Right forelimb (tissue), 1 donor: ENCODE measurements around the gene NUDT8.
"Not testable (repeated sequence)": the region's sequence is repeated elsewhere in the genome, so short reads cannot be mapped to it uniquely, and the experiment has no call there.

Source experiments
- DNase-seq: peaks from one replicate; pipeline ENCODE4 v3.0.0-alpha.2; 2018

Gene NUDT8

DNA sequence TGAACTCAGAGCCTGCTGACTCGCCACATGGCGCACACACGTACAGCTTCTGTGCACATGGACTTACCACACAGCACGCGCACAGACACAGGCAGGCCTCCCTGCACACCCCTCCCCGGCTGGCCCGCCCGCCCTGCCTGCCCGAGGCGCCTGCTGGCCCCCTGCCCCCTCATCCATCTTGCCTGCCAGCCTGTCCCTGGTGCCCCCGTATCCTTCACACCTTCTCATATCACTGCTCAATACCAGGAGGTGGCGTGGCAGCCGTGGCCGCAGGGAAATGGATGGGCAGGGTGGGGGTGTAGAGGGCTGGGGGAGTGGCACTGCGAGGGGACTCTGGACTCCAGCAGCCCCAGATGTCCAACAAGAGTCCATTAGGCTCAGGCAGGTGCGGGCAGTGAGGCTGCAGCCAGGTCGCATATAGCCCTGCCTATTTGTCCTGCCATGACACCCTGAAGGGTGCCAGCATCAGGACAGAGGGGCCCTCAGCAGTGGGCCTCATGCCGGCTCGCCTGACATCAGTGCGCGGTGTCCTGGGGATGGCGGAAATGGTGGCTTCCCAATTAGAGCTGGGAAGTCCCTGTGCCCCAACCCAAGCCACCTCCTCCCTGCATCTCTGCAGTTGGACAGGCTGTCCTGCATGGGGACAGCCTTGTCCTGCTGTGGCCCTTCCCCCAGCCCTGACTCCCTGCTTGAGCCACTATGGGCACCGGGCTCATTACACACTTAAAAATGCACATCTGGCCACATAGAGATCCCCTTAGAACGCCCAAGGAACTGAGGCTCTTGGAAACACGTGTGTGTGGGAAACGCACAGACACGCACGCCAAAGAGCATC, 11.8 kb upstream of the NUDT8 start:
- DNase-seq, result no peak

DNA sequence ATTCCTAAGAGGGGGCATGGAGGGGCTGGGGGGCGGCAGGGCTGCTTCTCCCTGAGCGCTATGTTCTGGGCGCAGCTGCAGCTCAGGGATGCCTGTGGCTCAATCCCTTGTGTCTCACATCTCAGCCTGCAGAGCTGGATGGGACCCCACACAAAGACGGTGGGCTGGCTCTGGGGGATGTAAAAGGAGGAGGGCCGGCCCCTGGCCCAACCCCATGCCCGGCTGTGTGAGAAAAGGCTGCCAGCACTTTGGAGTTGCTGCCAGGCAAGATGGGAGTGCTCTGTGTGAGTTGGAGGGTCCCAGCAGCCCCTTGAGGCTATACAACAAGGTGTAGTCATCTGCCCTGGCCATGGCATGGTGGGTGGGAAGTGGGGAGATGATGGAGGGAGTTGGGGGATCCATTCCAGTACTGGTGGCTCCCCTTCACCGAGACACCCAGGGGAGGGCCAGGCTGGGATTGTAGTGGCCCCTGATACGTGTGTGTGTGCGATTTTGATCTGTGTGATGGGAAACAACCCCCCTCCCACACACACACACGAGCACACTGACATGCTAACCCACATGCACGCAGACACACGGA, 11.1 kb upstream of the NUDT8 start:
- DNase-seq, result no peak

DNA sequence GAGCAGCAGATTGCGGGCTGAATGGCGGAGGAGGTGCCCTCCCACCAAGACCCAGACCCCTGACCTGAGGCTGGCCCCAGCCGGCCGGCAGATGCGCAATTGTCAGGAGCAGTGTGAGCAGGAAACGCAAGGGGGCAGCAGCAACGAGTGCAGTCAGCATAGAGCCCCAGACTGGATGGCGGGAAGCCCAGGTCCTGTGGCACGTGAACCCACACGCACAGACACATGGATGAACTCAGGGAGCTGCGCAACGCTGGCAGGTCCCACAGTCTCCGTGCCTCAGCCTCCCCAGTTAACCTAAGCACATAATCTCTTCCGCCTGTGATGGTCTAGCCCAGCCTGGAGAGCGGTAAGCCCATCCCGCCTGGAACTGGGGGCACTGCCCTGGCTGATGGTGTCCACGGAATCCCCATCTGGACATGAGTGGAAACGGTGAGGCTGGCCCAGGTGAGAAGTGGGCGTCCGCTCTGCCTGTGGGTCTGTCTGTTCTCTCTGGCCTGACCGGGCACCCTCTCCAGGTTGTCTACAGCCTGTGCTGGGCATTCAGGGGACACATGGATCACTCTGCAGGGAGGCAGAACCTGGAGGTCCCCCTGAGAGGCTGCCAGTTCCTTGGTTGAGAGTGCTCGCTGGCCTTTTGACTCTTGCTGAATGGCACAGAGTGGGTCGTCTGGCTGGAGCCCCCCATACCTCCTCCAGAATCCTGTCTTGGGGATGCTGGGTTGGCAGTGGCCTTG, 10.5 kb upstream of the NUDT8 start:
- peak; percentile 70 for DNase-seq

DNA sequence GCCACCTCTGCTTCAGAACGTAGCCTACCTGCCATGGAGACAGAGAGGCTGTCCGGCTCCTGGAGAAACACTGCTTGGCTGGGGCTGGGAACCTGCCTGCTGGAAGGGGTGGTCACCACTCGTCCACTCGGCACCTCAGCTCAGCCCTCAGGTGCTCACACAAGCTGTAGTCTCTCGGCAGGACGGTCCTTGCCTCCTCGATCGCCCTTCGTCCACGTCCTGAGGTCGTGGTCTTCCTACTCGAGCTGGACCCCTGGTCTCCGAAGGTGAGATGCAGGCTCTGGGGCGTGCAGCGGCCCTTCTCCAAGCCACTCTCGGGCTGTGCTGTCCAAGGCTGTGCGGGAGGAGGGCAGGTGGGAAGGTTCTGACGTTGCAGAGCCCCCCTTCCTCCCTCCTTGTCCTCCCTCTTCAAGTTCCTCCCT, 9.7 kb upstream of the NUDT8 start, which contains the start of gene TBX10:
Gene TBX10, minus strand, starts transcription at position 326 of the 422 bp plus-strand sequence. Its CDS starts 291 bp downstream, at position 35.
- DNase-seq, result no peak

DNA sequence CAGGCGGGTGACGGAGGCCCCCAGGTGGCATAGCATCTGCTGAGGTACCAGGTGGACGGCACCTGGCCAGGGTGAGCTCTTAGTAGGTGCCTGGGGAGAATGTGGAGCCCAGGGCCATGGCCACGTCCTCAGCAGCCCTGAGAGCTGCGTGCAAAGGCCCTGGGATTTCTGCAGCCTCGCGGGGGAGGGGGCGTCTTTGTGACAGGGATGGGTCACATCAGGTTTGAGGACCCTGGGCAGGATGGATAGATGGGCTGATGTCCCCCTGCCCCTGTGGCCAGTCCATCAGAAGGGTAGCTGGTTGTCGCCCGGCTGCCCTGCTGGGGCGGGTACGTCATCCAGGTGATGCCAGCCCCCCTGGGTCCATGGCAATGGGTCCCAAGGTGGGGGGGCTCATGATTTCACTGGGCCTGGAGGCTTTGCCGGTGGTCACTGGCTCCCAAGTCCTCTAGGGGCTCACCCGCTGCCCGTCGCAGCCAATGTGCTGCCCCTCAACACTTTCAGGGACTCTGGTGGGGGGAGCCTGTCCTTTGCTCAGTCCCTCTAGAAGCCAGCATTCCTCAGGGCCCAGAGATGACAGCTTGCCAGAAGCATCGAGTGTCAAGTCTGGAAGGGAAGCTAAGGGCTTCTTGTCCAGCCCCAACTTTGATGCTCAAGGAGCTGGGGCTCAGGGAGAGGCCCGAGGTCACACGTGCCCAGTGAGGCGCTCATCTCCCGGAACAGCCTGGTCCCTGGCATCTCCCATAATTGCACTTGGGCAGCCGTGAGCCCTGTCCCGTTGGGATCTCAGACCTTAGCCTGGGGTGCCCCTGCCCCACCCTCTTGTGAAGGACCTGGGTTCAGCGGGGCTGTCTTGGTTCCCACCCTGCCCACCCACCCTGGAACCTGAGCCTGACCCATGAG, 9.0 kb upstream of the NUDT8 start:
- DNase-seq, result no peak

DNA sequence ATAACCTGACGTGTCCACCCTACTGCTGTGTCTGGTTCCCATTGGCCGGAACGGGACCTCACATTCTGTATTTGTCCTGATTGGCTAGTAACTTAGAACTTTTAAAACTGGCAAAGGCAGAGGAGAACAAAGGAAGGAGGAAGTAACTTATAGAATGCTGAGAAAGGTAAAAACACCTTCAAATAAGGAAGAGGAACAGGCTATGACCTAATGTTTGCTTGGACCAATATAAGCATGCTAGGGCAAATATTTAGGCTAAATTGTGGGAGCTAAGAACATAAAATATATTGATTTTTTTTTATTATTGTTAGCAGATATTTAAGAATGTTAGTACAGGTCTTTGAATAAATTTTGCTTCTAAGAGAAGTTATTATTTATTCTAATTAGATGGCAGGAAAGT, 7.7 kb upstream of the NUDT8 start:
- DNase-seq, result not testable (repeated sequence)

DNA sequence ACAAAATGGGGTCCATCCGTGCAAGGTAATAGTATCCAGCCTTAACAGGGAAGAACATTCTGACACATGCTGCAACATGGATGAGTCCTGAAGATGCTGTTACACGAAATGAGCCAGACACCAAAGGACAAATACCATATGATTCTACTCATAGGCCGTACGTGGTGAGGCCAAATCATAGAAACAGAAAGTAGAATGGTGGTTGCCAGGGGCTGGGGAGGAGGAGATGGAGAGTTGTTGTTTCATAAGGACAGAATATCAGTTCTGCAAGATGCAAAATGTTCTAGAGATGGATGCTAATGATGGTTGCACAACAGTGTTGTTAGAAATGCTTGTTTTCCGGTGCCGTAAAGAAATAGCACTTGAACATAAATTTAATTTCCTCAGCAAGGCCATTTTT, 7.2 kb upstream of the NUDT8 start:
- no peak for DNase-seq

DNA sequence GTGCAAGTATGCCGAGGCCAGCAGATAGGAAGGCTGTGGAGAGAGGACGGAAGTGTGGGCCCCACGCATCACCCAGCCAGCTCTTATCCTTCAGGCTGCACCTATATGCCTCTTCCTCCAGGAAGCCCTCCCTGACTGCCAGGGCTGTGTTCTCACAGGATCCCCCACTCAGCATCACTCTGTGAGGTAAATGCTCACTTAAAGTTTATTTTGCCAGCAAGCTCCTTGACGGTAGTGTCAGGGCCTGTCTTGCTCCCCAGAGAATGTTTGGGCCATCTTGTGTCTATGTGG, 5.4 kb upstream of the NUDT8 start:
- no peak for DNase-seq

DNA sequence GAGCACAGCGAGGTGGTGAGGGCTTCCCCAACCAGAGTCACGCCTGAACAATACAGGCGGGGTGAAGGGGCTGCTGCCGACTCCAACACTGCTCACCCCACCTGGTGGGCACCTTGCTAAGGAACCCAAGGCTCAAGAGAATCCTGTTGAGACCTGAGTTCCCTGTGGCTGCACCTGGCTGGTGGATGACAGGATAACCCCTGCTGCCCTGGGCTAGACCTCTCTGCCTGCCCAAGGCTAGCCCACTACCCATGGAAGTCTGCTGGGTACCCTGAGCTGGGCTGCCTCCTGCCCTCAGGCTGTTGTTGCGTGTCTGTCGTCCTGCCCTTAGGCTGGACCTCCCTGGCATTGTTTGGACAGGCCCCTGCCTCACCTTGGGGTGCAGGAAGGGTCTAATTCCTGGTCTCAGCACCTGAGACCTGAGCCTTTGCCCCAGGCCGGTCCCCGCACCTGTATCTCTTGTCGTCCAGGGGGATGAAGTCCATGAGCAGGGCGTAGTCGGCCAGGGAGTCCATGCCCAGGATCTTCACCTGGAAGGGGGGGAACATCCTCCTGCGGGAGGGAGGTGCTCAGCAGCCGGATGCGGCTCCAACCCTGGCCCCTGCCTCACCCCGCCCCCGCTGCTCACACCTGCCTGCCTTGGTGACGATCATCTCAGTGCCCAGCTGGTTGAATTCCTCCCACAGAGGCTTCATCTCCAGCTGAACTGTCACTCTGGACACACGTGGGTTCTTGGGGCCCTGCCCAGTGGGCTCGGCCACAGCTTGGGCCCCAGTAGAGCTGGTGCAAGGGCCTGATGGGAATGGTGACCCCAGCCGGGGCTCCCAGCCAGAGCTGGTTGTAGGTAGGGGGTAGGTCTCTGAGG, 4.9 kb upstream of the NUDT8 start:
- no peak for DNase-seq

DNA sequence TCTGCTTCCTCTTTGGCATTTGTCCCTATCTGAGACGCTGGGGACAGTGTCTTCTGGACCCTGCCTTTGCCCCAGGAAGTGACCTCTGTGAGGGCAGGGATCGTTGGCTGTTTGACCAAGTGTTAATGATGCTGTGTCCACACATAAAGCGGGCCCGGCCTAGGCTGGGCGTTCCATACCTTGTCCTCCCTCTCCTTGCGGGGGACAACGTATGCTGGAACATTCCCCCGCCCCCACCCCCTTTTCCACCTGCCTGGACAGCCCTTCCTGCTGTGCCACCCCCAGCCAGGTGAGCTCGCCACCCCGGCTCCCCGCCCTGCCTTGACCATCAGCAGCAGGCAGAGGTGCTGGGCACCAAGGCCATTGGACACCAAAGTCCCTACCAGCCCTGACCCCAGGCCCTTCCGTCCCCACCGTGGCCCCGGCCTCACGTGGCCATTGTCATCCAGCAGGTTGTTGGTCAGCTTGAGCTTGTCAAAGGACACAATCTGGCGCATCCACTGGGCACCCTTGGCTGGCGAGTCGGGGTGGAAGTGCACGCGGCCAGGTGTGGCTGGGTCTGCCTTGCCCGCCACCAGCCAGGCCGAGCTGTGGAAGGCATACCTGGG, 4.1 kb upstream of the NUDT8 start:
- DNase-seq, result no peak

DNA sequence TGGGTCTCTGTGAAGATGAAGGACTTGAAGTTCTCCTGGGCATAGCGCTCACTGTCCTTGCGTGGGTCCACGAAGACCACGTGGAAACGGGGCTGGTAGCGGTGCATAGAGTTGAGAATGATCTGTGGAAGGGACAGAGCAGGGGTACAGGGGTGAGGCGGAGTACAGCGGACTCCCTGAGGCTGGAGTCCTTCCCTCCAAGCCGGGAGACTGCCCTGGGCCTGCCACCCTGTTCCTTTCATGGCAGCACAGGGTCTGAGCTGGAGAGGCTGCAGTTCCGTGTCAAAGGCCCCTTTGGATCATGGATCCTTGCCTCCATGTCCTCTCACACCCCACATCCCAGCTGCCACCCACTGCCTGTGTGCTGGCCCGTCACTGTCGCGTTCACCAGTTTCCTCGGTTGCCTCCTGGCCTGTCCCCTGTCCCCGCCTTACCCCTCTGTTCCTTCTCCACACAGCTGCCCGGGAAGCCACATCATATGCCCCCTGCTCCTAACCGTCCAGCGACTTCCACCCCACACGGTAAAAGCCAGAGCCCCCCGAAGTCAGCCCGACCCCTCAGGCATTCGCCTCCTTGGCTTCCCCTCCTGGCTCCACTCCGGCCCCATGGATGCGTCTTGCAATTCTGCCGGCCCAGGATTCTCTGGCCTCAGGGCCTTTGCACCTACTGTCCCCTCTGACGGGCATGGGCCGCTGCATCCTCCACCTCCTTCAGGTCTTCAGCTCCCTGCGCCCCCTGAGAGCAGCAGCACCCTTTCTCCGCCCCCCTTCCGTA, 3.4 kb upstream of the NUDT8 start:
- no peak for DNase-seq

DNA sequence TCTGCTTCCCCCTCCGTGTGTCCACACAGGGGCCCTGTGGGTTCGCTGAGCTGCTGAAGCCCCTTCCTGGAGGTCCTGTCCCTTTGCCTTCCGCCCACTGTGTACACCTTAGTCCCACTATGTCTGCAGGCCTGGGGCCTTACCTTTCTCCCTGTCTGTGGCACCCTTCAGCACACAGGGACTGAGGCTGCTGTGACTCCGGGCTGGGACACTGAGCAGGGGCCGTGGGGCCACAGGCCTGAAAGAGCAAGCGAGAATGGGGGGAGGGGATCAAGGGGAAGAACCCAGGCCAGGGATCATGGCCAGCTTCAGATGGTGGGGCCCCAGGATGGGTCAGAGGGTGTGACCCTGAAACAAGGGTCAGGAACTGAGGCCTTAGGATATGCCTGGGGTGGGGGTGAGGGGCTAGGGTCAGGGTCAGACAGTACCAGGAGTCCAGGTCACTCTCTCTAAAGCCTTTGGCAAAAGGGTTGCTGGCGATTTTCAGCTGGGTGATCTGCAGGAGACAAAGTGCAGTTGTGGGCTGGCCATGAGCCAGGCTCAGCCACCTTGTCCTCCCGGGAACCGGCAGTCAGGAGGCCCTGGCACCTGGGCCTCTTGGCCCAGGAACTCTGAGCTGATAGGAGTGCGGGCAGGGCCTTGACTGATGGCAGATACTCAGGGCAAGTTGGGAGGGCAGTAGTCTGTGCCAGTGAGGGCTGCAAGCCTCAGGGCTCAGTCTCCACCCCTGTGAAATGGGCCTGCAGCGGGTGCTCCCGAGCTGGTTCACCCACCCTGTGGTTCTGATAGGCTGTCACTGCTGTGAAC, 2.6 kb upstream of the NUDT8 start:
- DNase-seq, result peak; percentile 22

DNA sequence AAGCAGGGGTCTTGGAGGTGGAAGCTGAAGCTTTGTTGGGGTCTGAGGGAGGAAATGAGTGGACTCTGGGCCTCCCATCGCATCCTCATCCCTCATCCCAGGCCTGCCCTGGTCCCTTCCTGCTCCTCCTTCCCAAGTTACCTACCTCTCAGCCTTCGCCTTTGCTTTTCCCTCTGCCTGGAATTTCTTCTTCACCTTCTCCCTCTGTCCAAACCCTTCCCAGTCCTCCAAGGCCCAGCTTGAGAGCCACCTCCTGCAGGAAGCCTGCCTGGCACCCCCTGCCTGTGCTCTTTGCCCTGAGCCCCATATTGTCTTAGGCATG, 2.1 kb upstream of the NUDT8 start:
- no peak for DNase-seq

DNA sequence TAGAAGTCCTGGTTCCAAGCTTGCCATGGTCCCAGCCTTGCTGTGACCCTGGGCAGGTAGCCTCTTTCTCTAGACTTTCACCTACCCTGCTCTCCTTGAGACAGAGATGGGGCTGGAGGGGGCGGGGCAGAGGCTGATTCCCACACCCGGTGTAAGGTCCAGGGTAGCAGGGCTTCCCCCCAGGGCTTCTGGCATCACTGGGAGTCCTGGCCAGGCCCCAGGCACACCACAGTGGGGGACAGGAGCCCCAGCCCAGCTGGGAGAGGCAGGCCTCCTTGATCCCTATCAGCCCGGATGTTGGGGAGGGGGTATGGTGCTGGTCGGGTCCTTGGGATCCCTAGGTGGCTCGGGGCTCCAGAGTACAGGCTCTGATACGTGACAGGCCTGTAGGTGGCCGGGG, 1.7 kb upstream of the NUDT8 start:
- no peak for DNase-seq

DNA sequence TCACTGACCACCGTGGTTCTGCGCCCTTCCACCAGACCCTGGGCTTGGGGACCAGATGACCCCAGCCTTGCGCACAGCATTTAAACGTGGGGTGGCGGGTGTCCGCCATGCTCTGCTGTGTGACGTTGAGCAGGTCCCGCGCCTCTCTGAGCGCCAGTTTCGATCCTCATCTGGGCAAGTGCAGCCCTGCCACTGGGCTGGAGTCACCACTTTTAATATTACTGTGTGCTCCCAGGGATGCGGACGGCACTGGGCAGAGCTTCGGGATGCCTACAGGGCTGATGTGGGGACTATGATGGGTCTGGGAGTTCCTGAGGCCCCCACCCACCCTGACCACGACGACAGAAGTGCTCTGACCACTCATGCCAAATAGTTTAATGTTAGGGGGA, 1.2 kb upstream of the NUDT8 start:
- peak; percentile 44 for DNase-seq

DNA sequence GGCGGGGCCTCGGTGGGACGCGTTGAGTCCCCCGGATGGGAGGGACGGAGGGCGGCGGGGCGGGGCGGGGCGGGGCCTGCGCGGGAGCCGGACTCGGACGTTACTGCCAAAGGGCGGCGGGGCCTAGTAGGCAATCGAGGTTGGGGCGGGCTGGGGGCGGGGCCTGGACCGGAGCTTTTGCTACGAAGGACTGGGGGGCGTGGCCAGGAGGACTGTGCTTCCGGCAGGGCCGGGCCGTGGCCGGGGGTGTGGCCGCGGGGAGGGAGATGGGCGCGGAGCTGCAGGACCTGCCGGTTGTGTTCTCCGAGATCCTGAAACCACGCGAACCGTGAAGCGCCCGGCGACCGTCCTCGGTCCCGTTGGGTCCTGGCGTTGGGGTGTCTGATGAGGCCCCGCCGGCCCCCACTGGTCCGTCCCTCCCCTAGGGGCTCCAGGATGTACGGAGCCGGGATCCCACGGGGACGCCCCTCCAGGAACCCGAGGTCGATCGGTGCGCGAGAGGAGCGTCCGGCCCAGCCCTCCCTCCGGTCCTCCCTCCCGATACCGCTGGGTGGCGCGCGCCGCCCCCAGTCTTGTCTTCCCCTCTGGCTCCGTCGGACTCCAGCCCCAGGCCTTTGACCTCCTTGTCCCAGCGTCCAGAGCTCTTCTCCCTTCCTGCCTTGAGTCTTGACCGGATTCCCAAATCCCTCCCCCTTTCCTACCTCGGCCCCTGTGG, 648 bp upstream of the NUDT8 start:
- no peak for DNase-seq

DNA sequence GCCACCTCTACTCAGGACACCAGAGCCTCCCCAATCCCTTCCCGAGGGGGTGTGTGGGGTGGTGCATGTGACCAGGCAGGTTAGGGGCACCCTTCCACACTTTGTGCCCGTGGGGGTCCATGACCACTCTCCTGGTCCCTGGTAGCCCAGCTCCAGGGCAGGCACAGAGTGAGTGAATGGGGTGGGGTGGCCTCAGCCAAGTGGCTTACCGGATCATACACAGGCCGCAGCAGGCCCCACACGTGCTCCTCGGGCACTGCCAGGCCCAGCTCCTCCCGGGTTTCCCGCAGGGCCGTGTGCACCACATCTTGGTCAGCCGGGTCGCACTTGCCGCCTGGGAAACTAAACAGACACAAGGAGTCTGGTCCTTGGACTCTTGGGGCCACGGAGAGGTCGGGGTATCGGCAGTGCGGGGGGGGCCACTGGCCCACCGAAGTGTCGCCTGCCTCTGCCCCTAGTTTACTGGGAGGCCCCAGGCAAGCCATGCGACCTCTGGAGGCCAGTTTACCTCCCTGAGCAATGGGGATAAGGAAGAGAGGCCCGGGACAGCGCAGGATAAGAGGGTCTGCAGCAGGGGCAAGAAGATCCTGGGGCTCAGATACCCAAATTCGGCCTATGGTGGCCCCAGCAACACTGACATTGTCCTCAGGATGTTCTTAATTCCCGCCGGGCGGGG, 889 bp downstream of the NUDT8 start:
- no peak for DNase-seq

DNA sequence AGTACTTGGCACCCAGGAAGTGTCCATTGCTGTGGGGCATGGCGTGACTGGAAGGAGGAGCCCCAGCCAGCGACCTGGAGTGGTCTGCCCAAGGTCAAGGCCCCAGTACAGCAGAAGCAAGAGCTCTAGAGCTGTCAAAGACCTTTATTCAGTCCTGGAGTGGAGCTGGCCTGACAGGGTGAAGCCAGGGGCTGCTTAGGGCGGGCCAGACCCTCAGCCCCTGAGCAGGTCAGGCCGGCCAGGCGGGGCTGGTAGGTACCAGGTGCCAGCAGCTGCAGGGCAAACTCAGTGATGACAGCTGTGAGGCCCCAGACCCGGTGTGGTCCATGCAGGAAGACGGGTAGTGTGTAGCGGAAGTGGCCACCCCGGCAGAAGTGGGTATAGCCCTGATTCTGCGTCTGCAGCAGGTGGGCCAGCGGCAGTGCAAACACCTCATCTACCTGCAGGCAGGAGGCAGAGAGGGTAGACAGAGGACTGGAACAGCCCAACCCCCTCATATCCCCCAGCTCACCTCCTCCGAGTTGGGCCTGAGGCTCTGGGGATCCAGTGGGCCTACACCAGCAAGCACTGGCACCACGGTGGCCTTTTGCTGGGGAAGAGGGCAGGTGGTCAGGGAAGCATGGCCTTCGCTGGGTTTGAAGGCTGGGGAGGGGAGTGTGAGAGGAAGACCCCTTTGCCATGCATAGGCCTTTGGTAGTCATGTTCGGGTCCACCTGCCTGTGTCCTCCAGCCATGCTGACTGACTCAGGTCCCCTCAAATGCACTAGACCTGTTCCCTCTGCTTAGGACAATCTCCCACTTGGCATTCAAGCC, 1.7 kb downstream of the NUDT8 start:
- DNase-seq, result no peak
